Fibroblast of lung (primary cell): ENCODE measurements around the gene KLHDC4.

Experiments
- EZH2 ChIP-seq: IDR thresholded peaks from 2 replicates; pipeline ENCODE4 v1.5.1; 2012; ENCODE audit warnings: low read length, control low read depth, mild to moderate bottlenecking; ENCODE audit errors: missing control alignments
- TF ChIP-seq, protein P1 (sequence below), 2 donors: IDR thresholded peaks in 1 of 2; conservative IDR thresholded peaks in 1 of 2; 1 replicate in 1 of 2; 2 replicates in 1 of 2; pipeline ENCODE4 v1.5.1; 2011 to 2012; ENCODE audit warnings: low read length in 2 of 2, control low read depth in 1 of 2, inconsistent platforms in 1 of 2, low read depth in 1 of 2, mild to moderate bottlenecking in 1 of 2

DNA sequence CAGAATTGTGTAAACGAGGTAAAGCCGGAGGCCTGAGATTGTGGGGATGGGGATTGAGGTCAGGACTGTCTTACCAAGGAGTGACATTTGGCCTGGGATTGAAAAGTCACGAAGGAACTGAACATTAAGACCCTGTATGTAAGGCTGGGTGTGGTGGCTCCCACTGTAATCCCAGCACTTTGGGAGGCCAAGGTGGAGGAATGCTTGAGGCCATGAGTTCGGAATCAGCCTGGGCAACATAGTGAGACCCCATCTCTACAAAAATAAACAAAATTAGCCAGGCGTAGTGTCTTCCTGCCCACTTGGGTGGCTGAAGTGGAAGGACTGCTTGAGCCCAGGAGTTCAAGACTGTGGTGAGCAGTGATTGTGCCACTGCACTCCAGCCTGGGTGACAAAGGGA, 88.0 kb downstream of the KLHDC4 start:
- TF ChIP-seq EZH2: no peak
- TF ChIP-seq, protein P1, sequence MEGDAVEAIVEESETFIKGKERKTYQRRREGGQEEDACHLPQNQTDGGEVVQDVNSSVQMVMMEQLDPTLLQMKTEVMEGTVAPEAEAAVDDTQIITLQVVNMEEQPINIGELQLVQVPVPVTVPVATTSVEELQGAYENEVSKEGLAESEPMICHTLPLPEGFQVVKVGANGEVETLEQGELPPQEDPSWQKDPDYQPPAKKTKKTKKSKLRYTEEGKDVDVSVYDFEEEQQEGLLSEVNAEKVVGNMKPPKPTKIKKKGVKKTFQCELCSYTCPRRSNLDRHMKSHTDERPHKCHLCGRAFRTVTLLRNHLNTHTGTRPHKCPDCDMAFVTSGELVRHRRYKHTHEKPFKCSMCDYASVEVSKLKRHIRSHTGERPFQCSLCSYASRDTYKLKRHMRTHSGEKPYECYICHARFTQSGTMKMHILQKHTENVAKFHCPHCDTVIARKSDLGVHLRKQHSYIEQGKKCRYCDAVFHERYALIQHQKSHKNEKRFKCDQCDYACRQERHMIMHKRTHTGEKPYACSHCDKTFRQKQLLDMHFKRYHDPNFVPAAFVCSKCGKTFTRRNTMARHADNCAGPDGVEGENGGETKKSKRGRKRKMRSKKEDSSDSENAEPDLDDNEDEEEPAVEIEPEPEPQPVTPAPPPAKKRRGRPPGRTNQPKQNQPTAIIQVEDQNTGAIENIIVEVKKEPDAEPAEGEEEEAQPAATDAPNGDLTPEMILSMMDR (conservative IDR thresholded peaks at IDR 0.05 in 1 of 2, IDR thresholded peaks at IDR 0.05 in 1 of 2; ENCODE audit: low read depth in 1 of 2, low read length in 2 of 2): no peak
